AG04449 (cell line): ENCODE measurements around the gene RHNO1.

Source experiments
- CTCF ChIA-PET: fragments of 350-600 bp; formaldehyde crosslinking; extraction: SDS; loops from one replicate; lab custom pipeline; 2021; ENCODE audit warnings: antibody characterized with exemption; lab: Yijun Ruan, JAX
- POLR2A ChIA-PET: fragments of 400-600, 350-600 bp; formaldehyde crosslinking; extraction: SDS; loops from one replicate; lab custom pipeline; 2020; ENCODE audit warnings: antibody characterized with exemption, inconsistent platforms; lab: Yijun Ruan, JAX
- DNase-seq: peaks from one replicate; pipeline ENCODE4 v3.0.0-alpha.2; 2010; ENCODE audit warnings: low read depth, low spot score
- H3K4me3 ChIP-seq: 2 replicates; pipeline ENCODE4 v1.5.1; 2011; ENCODE audit warnings: low read depth, mild to moderate bottlenecking, control low read depth, low read length
- TF ChIP-seq, protein P1 (sequence below): IDR thresholded peaks from one replicate; pipeline ENCODE4 v1.5.1; 2011; ENCODE audit warnings: mild to moderate bottlenecking, moderate library complexity, low read length, control low read depth, inconsistent platforms; ENCODE audit not compliant: insufficient read depth; ENCODE audit errors: missing control alignments

Gene RHNO1

DNA sequence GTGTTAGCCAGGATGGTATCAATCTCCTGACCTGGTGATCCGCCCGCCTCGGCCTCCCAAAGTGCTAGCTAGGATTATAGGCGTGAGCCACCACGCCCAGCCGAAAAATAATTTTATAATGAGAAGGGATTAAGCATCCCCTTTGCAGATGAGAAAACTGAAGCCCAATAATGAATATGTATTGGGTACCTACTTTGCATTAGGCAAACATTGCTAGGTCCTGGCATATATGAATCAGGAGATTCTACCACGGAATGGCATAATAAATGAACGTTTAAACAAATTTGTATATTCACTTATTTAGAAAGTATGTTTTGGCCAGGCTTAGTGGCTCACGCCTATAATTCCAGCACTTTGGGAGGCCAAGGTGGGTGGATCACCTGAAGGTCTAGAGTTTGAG, 46.0 kb downstream of the RHNO1 start:
- DNase-seq, result no peak
- no peak overlapping the region for H3K4me3 ChIP-seq
- POLR2A ChIA-PET, result no interaction called here
- TF ChIP-seq, protein P1, sequence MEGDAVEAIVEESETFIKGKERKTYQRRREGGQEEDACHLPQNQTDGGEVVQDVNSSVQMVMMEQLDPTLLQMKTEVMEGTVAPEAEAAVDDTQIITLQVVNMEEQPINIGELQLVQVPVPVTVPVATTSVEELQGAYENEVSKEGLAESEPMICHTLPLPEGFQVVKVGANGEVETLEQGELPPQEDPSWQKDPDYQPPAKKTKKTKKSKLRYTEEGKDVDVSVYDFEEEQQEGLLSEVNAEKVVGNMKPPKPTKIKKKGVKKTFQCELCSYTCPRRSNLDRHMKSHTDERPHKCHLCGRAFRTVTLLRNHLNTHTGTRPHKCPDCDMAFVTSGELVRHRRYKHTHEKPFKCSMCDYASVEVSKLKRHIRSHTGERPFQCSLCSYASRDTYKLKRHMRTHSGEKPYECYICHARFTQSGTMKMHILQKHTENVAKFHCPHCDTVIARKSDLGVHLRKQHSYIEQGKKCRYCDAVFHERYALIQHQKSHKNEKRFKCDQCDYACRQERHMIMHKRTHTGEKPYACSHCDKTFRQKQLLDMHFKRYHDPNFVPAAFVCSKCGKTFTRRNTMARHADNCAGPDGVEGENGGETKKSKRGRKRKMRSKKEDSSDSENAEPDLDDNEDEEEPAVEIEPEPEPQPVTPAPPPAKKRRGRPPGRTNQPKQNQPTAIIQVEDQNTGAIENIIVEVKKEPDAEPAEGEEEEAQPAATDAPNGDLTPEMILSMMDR, result no peak
- CTCF ChIA-PET, result interaction anchor here (0.7 to 2.1 kb wide), 6 partner anchors 10 to 69 kb away, joined by 3 to 5 read pairs (median 3); no protein-coding TSS in a partner anchor

DNA sequence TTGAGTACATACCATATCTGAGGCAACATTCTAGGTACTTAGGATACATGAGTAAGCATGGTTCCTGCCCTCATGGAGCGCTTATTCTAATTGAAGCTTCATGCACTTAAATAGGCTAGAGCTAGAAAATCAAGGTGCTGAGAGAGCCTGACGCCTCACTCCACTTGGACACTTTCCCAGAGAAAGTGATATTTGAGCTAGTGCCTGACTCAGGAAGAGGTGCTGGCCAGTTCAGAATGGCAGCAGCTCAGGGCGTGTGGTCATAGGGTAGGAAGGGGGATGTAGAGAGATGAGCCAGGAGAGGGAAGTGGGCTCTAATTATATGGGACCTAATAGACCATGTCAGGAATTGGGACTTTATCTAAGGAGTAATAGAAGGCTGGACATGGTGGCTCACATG, 47.0 kb downstream of the RHNO1 start:
- ChIA-PET POLR2A (no interaction called here), CTCF (interaction anchor here (0.6 to 1.2 kb wide), 4 partner anchors 15 to 39 kb away, joined by 3 to 4 read pairs (median 3); no protein-coding TSS in a partner anchor)
- TF ChIP-seq, protein P1, result no peak
- H3K4me3 ChIP-seq, result no peak overlapping the region
- DNase-seq, result no peak

DNA sequence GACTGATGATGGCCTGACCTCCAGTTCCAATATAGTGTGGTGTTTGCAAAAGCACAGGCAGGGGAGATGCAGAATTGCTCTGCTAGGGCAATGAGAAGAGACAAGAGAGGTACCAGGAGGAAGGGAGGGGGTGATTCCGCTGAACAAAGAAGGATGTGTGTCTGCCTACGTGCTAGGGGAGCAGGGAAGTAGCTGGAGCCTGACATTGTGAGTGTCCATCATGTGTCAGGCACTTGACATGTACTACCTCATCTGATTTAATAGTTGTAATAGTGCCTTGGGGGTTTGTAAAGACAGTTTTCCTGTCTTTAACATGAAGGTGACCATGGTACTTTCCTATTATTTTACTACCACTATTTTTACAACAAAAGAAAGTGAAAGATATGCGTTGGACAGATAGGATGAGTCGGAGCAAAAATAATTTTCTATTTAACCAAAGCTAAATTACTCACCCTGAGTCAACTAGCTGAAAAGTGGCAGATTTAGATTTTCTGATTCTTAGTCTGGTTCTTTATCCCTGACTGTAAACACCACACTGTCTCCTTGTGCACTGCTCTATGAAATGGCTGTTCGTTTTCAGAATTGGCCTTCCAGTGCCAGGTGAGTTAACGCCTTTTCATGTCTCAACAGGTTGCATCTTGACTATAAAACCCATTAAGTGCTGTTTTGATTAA, 48.4 kb downstream of the RHNO1 start:
- POLR2A ChIA-PET, result interaction anchor here (0.9 kb wide), 1 partner anchor 13 kb away, joined by 3 read pairs; no protein-coding TSS in a partner anchor
- no peak overlapping the region for H3K4me3 ChIP-seq
- no peak for DNase-seq
- CTCF ChIA-PET, result interaction anchor here (0.7 to 1.5 kb wide), 3 partner anchors 17 to 87 kb away, joined by 3 to 4 read pairs (median 3); no protein-coding TSS in a partner anchor
- TF ChIP-seq, protein P1, result no peak

DNA sequence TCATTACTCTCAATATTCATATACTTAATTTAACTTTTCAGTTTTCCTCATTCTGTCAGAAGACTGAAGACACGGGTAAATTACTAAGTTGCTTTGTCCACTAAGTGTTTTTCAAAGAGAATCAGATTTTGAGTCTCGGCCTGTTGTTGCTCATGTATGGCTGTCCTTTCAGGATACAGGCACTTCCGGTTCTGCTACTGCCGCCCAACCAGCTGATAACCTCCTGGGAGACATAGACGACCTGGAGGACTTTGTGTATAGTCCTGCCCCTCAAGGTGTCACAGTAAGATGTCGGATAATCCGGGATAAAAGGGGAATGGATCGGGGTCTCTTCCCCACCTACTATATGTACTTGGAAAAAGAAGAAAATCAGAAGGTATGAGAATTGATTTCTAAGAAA, 53.8 kb downstream of the RHNO1 start:
- no peak overlapping the region for H3K4me3 ChIP-seq
- ChIA-PET POLR2A (no interaction called here), CTCF (interaction anchor here (0.9 to 1.7 kb wide), 2 partner anchors 14 to 103 kb away, joined by 3 to 4 read pairs; no protein-coding TSS in a partner anchor)
- TF ChIP-seq, protein P1, result no peak
- no peak for DNase-seq

DNA sequence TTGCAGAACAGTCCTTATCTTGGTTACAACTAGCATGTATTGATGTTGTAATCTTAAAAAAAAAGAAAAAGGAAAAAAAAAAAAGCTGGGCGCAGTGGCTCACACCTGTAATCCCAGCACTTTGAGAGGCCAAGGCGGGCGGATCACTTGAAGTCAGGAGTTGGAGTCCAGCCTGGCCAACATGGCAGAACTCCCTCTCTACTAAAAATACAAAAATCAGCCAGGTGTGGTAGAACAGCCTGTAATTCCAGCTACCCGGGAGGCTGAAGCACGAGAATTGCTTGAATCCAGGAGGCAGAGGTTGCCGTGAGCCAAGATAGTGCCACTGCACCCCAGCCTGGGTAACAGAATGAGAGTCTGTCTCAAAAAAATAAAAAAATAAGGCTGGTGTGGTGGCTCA, 56.6 kb downstream of the RHNO1 start:
- ChIA-PET POLR2A (no interaction called here), CTCF (interaction anchor here (1.2 to 2.3 kb wide), 3 partner anchors 10 to 101 kb away, joined by 3 to 11 read pairs (median 4); no protein-coding TSS in a partner anchor)
- no peak for DNase-seq
- TF ChIP-seq, protein P1, result no peak
- no peak overlapping the region for H3K4me3 ChIP-seq

DNA sequence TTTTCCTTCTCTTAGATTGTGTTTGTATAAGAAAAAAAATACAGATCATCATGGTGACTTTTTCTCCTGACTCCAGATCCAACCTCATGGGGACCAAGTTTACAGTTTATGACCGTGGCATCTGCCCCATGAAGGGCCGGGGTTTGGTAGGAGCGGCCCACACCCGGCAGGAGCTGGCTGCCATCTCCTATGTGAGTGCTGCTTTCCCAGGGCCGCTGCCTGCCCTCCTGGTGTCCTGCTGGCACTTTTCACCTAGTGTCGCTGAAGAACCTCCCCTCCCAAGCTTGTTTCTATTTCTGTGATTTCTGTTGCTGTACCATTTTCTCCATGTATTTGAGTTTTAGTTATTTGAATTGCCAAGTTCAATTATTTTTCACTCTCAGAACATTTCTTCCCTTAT, 57.3 kb downstream of the RHNO1 start:
- TF ChIP-seq, protein P1, result no peak
- ChIA-PET CTCF (interaction anchor here (0.7 to 2.3 kb wide), 3 partner anchors 9 to 46 kb away, joined by 3 to 11 read pairs (median 4); no protein-coding TSS in a partner anchor), POLR2A (interaction anchor here (0.7 kb wide), 1 partner anchor 43 kb away, joined by 3 read pairs; the partner anchor contains the start of gene TULP3)
- DNase-seq, result no peak
- no peak overlapping the region for H3K4me3 ChIP-seq
